ENCODE measurements around the gene HINT2.

HINT2 gene

GRCh38 chr9:35814841-35815543, at the start of gene HINT2:
TSS of gene HINT2 (minus strand) at chr9:35815042. CDS start at chr9:35814979, 63 bp downstream.
- DNase-seq (ENCODE audit: low read depth in 2 of 2) = peak; percentile 97

- no peak for DNase-seq (ENCODE audit: low read depth in 2 of 2)
Measured at GRCh38 chr9:35863583-35863982, 48.7 kb upstream of the HINT2 start.

- DNase-seq (ENCODE audit: low read depth in 2 of 2) = no peak
Measured at GRCh38 chr9:35862328-35862727, 47.5 kb upstream of the HINT2 start.

- DNase-seq (ENCODE audit: low read depth in 2 of 2) = no peak
Measured at GRCh38 chr9:35861161-35861897, 46.5 kb upstream of the HINT2 start.

- no peak for DNase-seq (ENCODE audit: low read depth in 2 of 2)
Measured at GRCh38 chr9:35859990-35860339, 45.1 kb upstream of the HINT2 start.

GRCh38 chr9:35859310-35859989, 44.6 kb upstream of the HINT2 start:
- DNase-seq (ENCODE audit: low read depth in 2 of 2) = no peak

DNA sequence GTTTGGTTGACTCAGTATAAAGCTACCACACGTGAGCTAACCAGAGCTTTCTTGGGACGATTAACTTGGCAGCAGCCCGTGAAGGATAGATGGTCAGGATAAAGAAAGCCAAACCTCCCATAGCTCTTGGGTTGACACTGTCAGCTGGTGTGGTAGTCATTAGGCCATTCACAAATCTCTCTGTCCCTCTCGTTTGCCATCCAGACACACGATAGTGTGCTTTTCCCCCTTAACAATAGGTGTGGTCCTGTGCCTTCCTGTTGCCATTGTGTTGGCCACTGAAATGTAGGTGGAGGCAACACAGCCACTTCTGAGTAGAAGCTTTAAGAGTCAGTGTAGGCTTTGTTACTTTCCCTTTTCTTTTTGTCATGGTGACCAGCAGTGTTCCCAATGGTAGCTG, 43.6 kb upstream of the HINT2 start:
- DNase-seq (ENCODE audit: low read depth in 2 of 2) = no peak

GRCh38 chr9:35856882-35857281, 42.0 kb upstream of the HINT2 start:
- DNase-seq (ENCODE audit: low read depth in 2 of 2) = no peak

DNA sequence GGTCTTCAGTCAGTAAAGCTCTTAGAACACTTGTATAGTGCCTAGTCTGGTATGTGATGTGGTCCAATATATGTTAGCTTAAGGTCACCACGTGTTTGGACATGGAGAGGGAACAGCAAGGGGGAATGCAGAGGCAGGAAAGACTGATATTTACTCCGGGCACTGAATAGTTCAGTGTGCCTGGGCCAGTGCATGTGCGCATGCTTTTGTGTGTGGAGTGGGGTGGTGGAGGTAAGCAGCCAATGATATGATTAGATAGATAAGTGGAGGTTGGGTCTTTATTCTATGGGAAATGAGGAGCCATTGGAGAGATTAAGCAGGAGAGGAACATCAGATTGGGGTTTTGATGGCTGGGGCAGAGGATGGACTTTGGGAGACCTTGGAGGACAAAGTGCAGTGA, 41.4 kb upstream of the HINT2 start:
- no peak for DNase-seq (ENCODE audit: low read depth in 2 of 2)

- DNase-seq (ENCODE audit: low read depth in 2 of 2) = no peak
Measured at GRCh38 chr9:35854091-35854762, 39.4 kb upstream of the HINT2 start.

- DNase-seq (ENCODE audit: low read depth in 2 of 2) = no peak
Measured at GRCh38 chr9:35852876-35853865, 38.3 kb upstream of the HINT2 start.

- DNase-seq (ENCODE audit: low read depth in 2 of 2) = no peak
Measured at GRCh38 chr9:35852267-35852815, 37.5 kb upstream of the HINT2 start.

GRCh38 chr9:35847792-35848572, 33.1 kb upstream of the HINT2 start:
- DNase-seq (ENCODE audit: low read depth in 2 of 2) = no peak

GRCh38 chr9:35845824-35846771, 31.3 kb upstream of the HINT2 start:
- no peak for DNase-seq (ENCODE audit: low read depth in 2 of 2)

- no peak for DNase-seq (ENCODE audit: low read depth in 2 of 2)
Measured at GRCh38 chr9:35844628-35845270, 29.9 kb upstream of the HINT2 start.

- DNase-seq (ENCODE audit: low read depth in 2 of 2) = no peak
Measured at GRCh38 chr9:35842795-35843194, 28.0 kb upstream of the HINT2 start.

DNA sequence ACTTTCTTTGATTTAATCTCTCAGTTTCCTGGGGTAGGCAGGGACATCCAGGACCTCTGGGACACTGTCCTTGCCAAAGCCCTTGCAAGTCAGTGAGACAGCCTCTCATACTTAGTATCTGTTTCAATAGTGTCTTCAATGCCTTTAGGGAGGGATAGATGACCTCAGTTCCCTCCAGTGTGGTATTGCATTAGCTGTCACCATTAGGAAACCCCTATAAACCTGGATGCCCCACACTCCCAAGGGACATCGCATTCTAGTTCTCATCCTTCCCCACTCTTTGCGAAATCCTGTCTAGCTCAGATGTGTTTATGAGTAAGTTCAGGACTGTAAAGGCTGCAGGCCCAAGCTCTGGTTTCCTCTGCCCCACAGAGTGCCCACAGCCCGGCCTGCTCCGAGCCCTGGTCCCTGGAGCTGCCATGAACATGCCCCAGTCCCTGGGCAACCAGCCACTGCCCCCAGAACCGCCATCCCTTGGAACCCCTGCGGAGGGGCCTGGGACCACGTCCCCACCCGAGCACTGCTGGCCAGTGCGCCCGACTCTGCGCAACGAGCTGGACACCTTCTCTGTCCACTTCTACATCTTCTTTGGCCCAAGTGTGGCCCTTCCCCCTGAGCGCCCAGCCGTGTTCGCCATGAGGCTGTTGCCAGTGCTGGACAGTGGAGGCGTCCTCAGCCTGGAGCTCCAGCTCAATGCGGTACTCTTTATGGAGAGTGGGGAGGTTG, 27.3 kb upstream of the HINT2 start:
- DNase-seq (ENCODE audit: low read depth in 2 of 2) = no peak

GRCh38 chr9:35841645-35841900, 26.7 kb upstream of the HINT2 start:
- DNase-seq (ENCODE audit: low read depth in 2 of 2) = no peak

Data from activated CD4-positive, alpha-beta T cell treated with anti-CD3 and anti-CD28 coated beads for 24 hours (primary cell).